ENCODE measurements around the gene NTM.
"Not testable (repeated sequence)": the region's sequence is repeated elsewhere in the genome, so short reads cannot be mapped to it uniquely, and the experiment has no call there.

The NTM gene

GRCh38 chr11:132349811-132350733 lies 979.7 kb downstream of the NTM start:
- DNase-seq, result no peak

DNA sequence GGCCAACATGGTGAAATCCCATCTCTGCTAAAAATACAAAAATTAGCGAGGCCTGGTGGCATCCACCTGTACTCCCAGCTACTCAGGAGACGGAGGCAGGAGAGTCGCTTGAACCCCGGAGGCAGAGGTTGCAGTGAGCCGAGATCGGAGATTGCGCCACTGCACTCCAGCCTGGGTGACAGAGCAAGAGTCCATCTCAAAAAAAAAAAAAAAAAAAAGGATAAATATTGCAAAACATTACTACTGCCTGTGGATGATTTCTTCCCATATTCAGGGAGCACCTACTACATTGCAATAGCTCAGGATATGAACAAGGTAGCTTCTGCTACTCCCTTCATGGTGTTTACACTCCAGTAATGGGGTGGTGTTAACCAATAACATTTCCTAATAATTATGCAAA lies 980.6 kb downstream of the NTM start:
- DNase-seq, result no peak

DNA sequence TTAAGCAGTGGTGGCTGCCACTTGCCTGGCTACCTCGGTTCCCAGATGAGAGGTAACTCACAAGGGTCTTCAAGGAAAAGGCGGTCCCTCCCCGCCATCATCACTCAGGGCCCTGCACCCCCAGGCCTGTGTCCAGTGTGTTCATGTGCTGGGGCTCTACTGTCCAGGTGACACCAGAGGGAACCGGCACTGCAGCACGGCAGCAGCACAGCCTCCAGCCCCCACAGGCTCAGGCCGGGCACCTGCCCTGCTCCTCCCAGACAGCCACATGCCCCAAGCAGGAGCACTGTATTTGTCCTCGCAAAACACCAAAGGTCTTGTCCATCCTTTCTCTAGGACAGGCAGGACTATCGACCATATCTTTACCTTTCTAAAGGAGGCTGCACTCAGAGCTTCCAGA lies 982.1 kb downstream of the NTM start:
- no peak for DNase-seq

DNA sequence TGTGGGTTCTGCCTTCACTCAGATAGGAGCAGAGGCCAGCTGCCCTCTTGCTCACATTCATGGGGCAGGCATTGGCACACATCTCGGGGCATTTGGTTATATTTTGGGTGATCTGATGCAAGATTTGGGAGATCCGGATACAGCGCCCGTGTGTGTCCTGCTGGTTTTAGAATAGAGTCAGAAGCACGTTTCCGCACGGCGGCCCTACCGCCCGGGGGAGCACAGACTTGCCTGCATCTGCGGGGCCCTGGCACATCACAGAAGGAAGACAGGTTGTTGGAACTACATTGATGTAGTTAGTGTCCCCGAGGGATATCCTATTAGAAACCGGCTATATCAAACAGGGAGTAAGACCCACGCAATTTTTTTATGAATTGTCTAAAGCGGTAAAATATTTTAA lies 982.8 kb downstream of the NTM start:
- no peak for DNase-seq

DNA sequence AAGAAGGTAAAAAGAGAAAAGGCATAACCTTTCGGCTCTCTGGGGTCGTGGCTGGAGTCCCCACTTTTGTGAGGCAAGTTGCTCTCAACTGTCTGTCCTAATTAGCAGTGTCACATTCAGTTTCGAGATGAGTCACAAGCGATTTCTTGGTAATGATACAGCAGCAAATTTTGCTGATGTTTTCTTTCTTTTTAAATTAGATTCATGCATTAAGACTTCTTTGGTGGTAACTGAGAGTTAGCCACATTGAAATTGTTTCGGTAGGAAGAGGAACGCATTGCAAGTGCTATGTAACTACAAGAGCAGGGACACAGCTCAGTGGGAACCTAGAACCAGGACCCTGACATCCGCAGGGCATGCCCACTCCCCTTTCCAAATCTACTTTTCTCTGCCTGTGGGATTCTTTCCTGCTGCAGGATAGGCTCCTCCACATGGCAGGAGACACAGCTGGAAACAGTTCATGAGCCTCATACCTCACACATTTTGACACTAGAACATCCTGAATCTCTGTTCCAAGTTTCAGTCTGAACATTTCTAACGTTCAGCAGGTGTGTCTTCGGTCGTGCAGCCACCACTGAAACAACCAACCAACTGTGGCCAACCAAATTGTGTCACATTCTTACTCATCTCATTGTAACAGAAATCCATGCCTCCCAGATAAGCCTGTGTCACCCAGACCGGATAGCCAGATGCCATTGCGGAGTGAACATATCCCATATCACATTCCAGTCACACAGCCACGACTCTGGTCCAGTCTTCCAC lies 987.6 kb downstream of the NTM start:
- no peak for DNase-seq

GRCh38 chr11:132358573-132358953 lies 988.1 kb downstream of the NTM start:
- no peak for DNase-seq

DNA sequence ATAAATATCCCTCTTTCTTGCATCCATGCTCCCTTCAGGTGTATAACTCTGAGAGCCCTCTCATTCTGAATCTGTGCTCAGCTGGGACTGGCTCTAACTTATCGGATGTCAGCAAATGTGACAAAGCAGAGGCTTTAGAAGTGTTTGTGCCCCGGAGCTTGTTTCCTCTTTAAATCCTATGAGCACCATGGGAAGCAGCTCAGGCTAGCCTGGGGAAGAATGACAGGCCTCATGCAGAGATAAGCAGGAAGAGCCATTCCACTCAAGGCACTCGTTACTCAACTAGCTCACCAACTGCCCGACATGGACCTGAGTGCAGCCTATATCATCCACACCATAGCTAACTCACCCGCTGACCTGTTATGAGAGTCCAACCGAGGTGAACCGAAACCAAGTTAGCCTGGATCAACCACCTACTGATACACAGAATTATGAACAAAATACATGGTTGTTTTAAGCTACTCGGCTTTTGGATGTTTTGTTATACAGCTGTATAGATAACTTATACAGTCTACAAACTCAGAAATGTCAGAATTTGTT lies 990.7 kb downstream of the NTM start:
- DNase-seq, result no peak

GRCh38 chr11:132365650-132366049 lies 995.2 kb downstream of the NTM start:
- DNase-seq, result no peak

- no peak for DNase-seq
Measured at GRCh38 chr11:132367293-132367692, 996.9 kb downstream of the NTM start.

DNA sequence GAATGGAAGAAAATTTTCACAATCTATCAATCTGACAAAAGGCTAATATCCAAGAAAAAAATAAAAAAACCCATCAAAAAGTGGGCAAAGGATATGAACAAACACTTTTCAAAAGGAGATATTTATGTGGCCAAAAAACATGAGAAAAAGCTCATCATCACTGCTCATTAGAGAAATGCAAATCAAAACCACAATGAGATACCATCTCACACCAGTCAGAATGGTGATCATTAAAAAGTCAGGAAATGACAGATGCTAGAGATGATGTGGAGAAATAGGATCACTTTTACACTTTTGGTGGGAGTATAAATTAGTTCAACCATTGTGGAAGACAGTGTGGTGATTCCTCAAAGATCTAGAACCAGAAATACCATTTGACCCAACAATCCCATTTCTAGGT lies 999.7 kb downstream of the NTM start:
- DNase-seq, result not testable (repeated sequence)

DNA sequence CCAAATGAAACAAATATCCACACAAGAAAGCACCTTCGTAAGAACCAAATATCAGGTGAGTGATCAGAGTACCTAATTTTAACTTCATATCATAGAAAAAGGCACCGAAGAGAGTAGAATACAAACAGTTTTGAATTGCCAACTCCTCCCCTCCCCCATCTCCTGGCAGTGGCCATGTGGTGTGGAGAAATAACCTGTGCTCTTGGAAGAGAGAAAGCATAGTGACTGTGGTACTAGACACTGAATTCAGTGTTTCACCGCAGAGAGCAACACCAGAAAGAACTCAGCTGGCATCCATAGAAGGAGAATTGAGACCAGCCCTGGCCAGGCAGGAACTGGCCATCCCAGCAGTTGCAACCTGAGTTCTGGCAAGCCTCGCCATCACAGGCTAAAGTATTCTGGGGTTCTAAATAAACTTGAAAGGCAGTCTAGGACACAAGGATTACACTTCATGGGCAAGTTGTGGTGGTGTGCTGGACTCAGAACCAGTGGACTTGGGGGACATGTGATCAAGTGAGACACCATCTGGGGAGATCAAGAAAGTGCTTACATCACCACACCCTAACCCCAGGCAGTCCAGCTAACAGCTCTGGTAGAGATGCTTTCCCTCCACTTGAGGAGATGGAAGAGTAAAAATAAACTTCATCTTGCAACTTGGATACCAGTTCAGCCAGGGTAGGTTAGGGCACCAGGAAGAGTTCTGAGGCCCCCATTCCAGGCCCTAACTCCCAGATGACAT lies 1003.2 kb downstream of the NTM start:
- no peak for DNase-seq

- DNase-seq, result no peak
Measured at GRCh38 chr11:132379540-132379939, 1009.1 kb downstream of the NTM start.

Data from NCI-H1436 (cell line).